ENCODE measurements around the gene TNNT2.

GRCh38 chr1:201422026-201422425, 44.5 kb upstream of the TNNT2 start:
- no peak for TF ChIP-seq POLR2A (IDR thresholded peaks at IDR 0.05; ENCODE audit: low read depth, low read length)
- TF ChIP-seq CTCF (IDR thresholded peaks at IDR 0.05; ENCODE audit: extremely low read depth in 1 of 2, insufficient read depth in 1 of 2, low read depth in 1 of 2, low read length in 2 of 2): no peak
- no peak for TF ChIP-seq POLR2AphosphoS5 (IDR thresholded peaks at IDR 0.05; ENCODE audit: insufficient read depth, low read depth, low read length)
- TF ChIP-seq EZH2 (IDR thresholded peaks at IDR 0.05; ENCODE audit: borderline replicate concordance, low read depth, low read length, severe bottlenecking): no peak
- no peak for TF ChIP-seq MAX (IDR thresholded peaks at IDR 0.05; ENCODE audit: insufficient read depth, insufficient read length)
- TF ChIP-seq GATA2 (IDR thresholded peaks at IDR 0.05; ENCODE audit: insufficient read depth, insufficient read length, low read depth, low read length): no peak

Measured in endothelial cell of umbilical vein (primary cell).